MCF 10A (cell line): Measurements from ENCODE around the gene RASD1. TPM values are rescaled to one million over a fixed set of nuclear protein-coding genes. Genes with fewer than 3 reads are reported as not detected.

Experiments
- BruUV-seq: library from RNA; stranded (reverse); fragments of 400-500 nt; replicated peaks from 2 replicates; lab custom pipeline; 2021; lab: Mats Ljungman, UMichigan
- CTCF ChIA-PET: fragments of 300-600 bp; sonication (Branson Sonifier 250); formaldehyde crosslinking; extraction: SDS; loops from one replicate; lab custom pipeline; 2021; ENCODE audit warnings: antibody characterized with exemption, inconsistent platforms; lab: Yijun Ruan, JAX
- POLR2A ChIA-PET: fragments of 300-600, 350-650 bp; sonication (Branson Sonifier 250); formaldehyde crosslinking; extraction: SDS; loops from one replicate; lab custom pipeline; 2020; ENCODE audit warnings: antibody characterized with exemption, inconsistent platforms; lab: Yijun Ruan, JAX
- DNase-seq: peaks from one replicate; pipeline ENCODE4 v3.0.0-alpha.2; 2018; ENCODE audit not compliant: unreplicated experiment
- H3K27ac Mint-ChIP-seq: one replicate; pipeline ENCODE4 v1.8.0; 2022; ENCODE audit warnings: mild to moderate bottlenecking, low read depth, mixed read lengths; ENCODE audit not compliant: unreplicated experiment
- H3K27me3 Mint-ChIP-seq: one replicate; pipeline ENCODE4 v1.8.0; 2022; ENCODE audit warnings: mixed read lengths; ENCODE audit not compliant: insufficient read depth, unreplicated experiment
- H3K36me3 Mint-ChIP-seq: one replicate; pipeline ENCODE4 v1.8.0; 2022; ENCODE audit warnings: mild to moderate bottlenecking, moderate library complexity, mixed read lengths; ENCODE audit not compliant: insufficient read depth, unreplicated experiment
- H3K4me1 Mint-ChIP-seq: one replicate; pipeline ENCODE4 v1.8.0; 2022; ENCODE audit warnings: mixed read lengths; ENCODE audit not compliant: insufficient read depth, unreplicated experiment
- H3K4me3 Mint-ChIP-seq: one replicate; pipeline ENCODE4 v1.8.0; 2022; ENCODE audit warnings: mild to moderate bottlenecking, moderate library complexity, mixed read lengths; ENCODE audit not compliant: unreplicated experiment
- H3K9me3 Mint-ChIP-seq: one replicate; pipeline ENCODE4 v1.8.0; 2022; ENCODE audit warnings: mixed read lengths; ENCODE audit not compliant: unreplicated experiment
- intact Hi-C: fragments of 100-400 bp; cut with micrococcal nuclease; formaldehyde crosslinking; loops from 2 replicates; pipeline ENCODE4 v1.14.1; 2022
- total RNA-seq: library from RNA; stranded (reverse); gene quantifications from 2 replicates; pipeline ENCODE4 v1.2.3, GENCODE V29; 2022
- TF ChIP-seq, protein P1 (sequence below): fragments of 200-600 bp; IDR thresholded peaks from one replicate; pipeline ENCODE4 v1.8.0; 2022; ENCODE audit warnings: antibody characterized with exemption, mild to moderate bottlenecking; ENCODE audit not compliant: unreplicated experiment

RASD1 gene
- total RNA-seq, 1 experiment from 2014 or later = 0.21 TPM

DNA sequence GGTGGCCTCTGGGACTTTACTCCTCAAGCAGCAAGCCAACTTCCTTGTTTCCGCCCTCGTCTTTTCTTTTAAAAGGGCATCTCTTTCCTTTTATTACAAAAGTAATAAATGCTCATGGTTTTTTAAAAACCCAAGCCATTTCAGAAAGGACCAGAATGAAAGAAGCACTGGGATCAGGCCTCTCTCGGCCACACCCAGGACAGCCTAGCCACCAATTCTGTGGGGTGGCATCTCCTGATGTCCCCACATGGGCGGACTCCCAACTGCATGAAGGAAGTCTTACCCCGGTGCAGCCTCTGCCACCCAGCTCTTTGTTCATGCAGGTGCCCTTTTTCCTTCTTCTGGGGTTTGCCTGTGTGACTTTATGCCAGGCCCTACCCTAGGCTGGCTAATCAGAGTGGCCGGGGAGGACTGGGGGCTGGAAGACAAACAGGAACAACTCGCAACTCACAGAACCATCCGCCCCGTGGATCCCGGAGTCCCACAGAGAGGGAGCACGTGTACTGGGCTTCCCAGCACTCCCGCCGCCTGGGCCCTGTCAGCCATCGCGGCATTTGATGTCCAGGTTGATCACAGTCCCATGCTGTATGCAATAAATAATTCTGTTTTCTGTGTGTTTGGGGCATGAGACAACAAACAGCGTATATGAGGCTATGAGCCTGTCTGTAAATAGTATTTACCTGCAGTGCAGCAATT is 2.6 kb upstream of the RASD1 start:
- Mint-ChIP-seq H3K27ac (no peak overlapping the region), H3K4me3 (no peak overlapping the region), H3K27me3 (peaks cover 13% of the 10 kb centered on the region), H3K4me1 (no peaks in the 10 kb centered on the region), H3K9me3 (no peaks in the 10 kb centered on the region), H3K36me3 (no peaks in the 10 kb centered on the region)
- POLR2A ChIA-PET = no interaction called here
- no TSS peak for BruUV-seq
- CTCF ChIA-PET = interaction anchor here (0.7 to 3.5 kb wide), 3 partner anchors 70 to 220 kb away, joined by 3 to 42 read pairs (median 24); no protein-coding TSS in a partner anchor
- DNase-seq = no peak
- TF ChIP-seq, protein P1, sequence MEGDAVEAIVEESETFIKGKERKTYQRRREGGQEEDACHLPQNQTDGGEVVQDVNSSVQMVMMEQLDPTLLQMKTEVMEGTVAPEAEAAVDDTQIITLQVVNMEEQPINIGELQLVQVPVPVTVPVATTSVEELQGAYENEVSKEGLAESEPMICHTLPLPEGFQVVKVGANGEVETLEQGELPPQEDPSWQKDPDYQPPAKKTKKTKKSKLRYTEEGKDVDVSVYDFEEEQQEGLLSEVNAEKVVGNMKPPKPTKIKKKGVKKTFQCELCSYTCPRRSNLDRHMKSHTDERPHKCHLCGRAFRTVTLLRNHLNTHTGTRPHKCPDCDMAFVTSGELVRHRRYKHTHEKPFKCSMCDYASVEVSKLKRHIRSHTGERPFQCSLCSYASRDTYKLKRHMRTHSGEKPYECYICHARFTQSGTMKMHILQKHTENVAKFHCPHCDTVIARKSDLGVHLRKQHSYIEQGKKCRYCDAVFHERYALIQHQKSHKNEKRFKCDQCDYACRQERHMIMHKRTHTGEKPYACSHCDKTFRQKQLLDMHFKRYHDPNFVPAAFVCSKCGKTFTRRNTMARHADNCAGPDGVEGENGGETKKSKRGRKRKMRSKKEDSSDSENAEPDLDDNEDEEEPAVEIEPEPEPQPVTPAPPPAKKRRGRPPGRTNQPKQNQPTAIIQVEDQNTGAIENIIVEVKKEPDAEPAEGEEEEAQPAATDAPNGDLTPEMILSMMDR = no peak
- intact Hi-C loops = no loop called here

GRCh38 chr17:17497845-17498520 is 1.8 kb upstream of the RASD1 start:
- ChIA-PET CTCF (interaction anchor here (0.7 to 3.5 kb wide), 12 partner anchors 8 to 220 kb away, joined by 3 to 42 read pairs (median 12); partner anchors contain the start of gene PEMT), POLR2A (no interaction called here)
- Mint-ChIP-seq H3K4me3 (no peak overlapping the region), H3K27ac (no peak overlapping the region), H3K36me3 (peaks cover 4% of the 10 kb centered on the region), H3K9me3 (no peaks in the 10 kb centered on the region), H3K4me1 (no peaks in the 10 kb centered on the region), H3K27me3 (peaks cover 5% of the 10 kb centered on the region)
- no TSS peak for BruUV-seq
- intact Hi-C loops = loop anchor here (2.0 kb wide), 1 partner anchor 115 kb away; no protein-coding TSS in a partner anchor
- TF ChIP-seq, protein P1 = no peak
- no peak for DNase-seq

- Mint-ChIP-seq H3K27me3 (no peaks in the 10 kb centered on the region), H3K4me1 (no peaks in the 10 kb centered on the region), H3K4me3 (no peak overlapping the region), H3K27ac (no peak overlapping the region), H3K9me3 (no peaks in the 10 kb centered on the region), H3K36me3 (peaks cover 11% of the 10 kb centered on the region)
- TF ChIP-seq, protein P1 = no peak
- ChIA-PET POLR2A (interaction anchor here (0.6 to 1.5 kb wide), 11 partner anchors 15 to 640 kb away, joined by 3 to 11 read pairs (median 3); partner anchors contain the start of genes MED9 and PEMT), CTCF (interaction anchor here (0.6 to 3.5 kb wide), 31 partner anchors 8 to 532 kb away, joined by 3 to 42 read pairs (median 4); partner anchors contain the start of gene PEMT)
- BruUV-seq = no TSS peak
- intact Hi-C loops = loop anchor here (2.0 kb wide), 1 partner anchor 116 kb away; no protein-coding TSS in a partner anchor
- no peak for DNase-seq
These were observed 1.1 kb upstream of the RASD1 start for GRCh38 chr17:17497065-17497844.
